Activated naive CD8-positive, alpha-beta T cell (primary cell): Measurements from ENCODE around the gene C19orf44.
"Not testable (repeated sequence)": the region's sequence is repeated elsewhere in the genome, so short reads cannot be mapped to it uniquely, and the experiment has no call there.

Experiments
- H3K27ac Mint-ChIP-seq: one replicate; pipeline ENCODE4 v1.8.0; 2021; ENCODE audit warnings: mixed read lengths
- H3K27me3 Mint-ChIP-seq: one replicate; pipeline ENCODE4 v1.8.0; 2021; ENCODE audit warnings: mixed read lengths
- H3K36me3 Mint-ChIP-seq: one replicate; pipeline ENCODE4 v1.8.0; 2021; ENCODE audit warnings: mixed read lengths
- H3K4me1 Mint-ChIP-seq: one replicate; pipeline ENCODE4 v1.8.0; 2021; ENCODE audit warnings: low read depth, mixed read lengths
- H3K4me3 Mint-ChIP-seq: one replicate; pipeline ENCODE4 v1.8.0; 2021; ENCODE audit warnings: mild to moderate bottlenecking, mixed read lengths
- H3K9me3 Mint-ChIP-seq: one replicate; pipeline ENCODE4 v1.8.0; 2021; ENCODE audit warnings: low read depth, mixed read lengths

C19orf44 gene

DNA sequence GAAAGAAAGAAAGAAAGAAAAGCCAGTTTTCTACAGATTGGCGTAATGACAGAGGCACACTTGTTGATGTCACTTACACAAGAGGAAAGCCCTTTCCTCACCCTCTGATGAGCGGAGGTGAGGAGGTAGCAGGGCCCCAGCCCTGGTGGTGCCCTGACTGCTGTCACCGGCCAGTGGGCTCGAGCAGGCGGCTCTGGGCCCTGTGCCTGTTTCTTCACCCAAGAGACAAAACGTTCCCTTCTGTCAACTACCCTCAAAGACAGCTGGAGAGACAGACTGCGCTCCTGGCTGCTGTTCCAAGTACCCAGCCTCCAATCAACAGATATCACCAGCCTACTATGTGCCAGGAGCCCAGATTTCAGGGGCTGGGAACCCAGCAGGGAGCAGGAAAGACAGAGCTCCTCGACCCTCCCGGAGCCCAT is 34.6 kb upstream of the C19orf44 start:
- H3K27ac Mint-ChIP-seq = no peak overlapping the region
- H3K4me1 Mint-ChIP-seq = peaks cover 53% of the 10 kb centered on the region
- no peaks in the 10 kb centered on the region for H3K36me3 Mint-ChIP-seq
- H3K4me3 Mint-ChIP-seq = no peak overlapping the region
- H3K27me3 Mint-ChIP-seq = no peaks in the 10 kb centered on the region
- no peaks in the 10 kb centered on the region for H3K9me3 Mint-ChIP-seq

- Mint-ChIP-seq H3K36me3 (no peaks in the 10 kb centered on the region), H3K27ac (no peak overlapping the region), H3K4me1 (peaks cover 51% of the 10 kb centered on the region), H3K9me3 (no peaks in the 10 kb centered on the region), H3K4me3 (no peak overlapping the region), H3K27me3 (no peaks in the 10 kb centered on the region)
Measured at GRCh38 chr19:16462757-16463250, 33.4 kb upstream of the C19orf44 start.

- Mint-ChIP-seq H3K36me3 (no peaks in the 10 kb centered on the region), H3K27me3 (no peaks in the 10 kb centered on the region), H3K9me3 (no peaks in the 10 kb centered on the region), H3K4me1 (peaks cover 47% of the 10 kb centered on the region), H3K27ac (peak overlapping the region; percentile 7), H3K4me3 (no peak overlapping the region)
Measured at GRCh38 chr19:16463341-16463990, 32.7 kb upstream of the C19orf44 start.

GRCh38 chr19:16463991-16464575 is 32.1 kb upstream of the C19orf44 start:
- H3K4me3 Mint-ChIP-seq = no peak overlapping the region
- no peaks in the 10 kb centered on the region for H3K27me3 Mint-ChIP-seq
- H3K4me1 Mint-ChIP-seq = peaks cover 47% of the 10 kb centered on the region
- no peaks in the 10 kb centered on the region for H3K36me3 Mint-ChIP-seq
- H3K9me3 Mint-ChIP-seq = no peaks in the 10 kb centered on the region
- H3K27ac Mint-ChIP-seq = no peak overlapping the region

GRCh38 chr19:16465239-16465638 is 31.0 kb upstream of the C19orf44 start:
- H3K4me3 Mint-ChIP-seq = no peak overlapping the region
- peaks cover 49% of the 10 kb centered on the region for H3K4me1 Mint-ChIP-seq
- H3K27me3 Mint-ChIP-seq = no peaks in the 10 kb centered on the region
- no peaks in the 10 kb centered on the region for H3K36me3 Mint-ChIP-seq
- no peaks in the 10 kb centered on the region for H3K9me3 Mint-ChIP-seq
- H3K27ac Mint-ChIP-seq = no peak overlapping the region

DNA sequence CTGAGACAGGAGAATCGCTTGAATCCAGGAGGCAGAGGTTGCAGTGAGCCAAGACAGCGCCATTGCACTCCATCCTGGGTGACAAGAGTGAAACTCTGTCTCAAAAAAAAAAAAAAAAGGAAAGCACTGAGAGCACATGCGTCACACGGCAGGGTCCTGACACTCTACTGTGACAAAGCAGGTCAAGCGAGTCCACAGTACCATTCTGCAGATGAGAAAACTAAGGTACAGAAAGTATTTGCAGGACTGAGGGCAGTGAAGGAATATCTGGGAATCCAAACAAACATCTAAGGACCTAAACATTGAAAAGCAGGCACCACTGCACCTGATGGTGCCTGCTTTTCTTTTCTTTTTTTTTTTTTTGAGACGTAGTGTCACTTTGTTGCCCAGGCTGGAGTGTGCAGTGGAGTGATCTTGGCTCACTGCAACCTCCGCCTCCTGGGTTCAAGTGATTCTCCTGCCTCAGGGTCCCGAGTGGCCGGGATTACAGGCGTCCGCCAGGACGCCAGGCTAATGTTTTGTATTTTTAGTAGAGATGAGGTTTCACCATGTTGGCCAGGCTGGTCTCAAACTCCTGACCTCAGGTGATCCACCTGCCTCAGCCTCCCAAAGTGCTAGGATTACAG is 29.3 kb upstream of the C19orf44 start:
- H3K9me3 Mint-ChIP-seq, H3K36me3 Mint-ChIP-seq, H3K27ac Mint-ChIP-seq, H3K27me3 Mint-ChIP-seq, H3K4me3 Mint-ChIP-seq: not testable (repeated sequence)
- H3K4me1 Mint-ChIP-seq = peaks cover 53% of the 10 kb centered on the region

DNA sequence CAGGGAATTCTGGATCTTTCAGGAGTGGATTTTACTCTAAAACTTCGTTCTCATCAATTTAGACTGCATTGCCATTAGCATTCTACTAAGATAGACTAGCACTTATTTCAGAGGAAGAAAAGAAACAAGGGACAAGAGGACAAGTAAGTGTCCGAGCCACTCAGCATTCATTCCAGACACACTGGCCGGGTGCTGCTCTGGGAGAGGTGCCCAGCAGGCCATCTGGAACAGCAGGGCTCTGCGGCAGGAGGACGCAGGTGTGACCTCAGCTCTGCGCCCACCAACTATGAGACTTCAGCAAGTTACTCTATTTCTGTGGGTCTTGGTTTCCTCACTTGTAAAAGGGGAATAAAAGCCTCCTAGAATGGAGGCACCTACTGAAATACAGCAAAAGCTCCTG is 28.6 kb upstream of the C19orf44 start:
- Mint-ChIP-seq H3K4me3 (no peak overlapping the region), H3K9me3 (no peaks in the 10 kb centered on the region), H3K27ac (no peak overlapping the region), H3K27me3 (no peaks in the 10 kb centered on the region), H3K4me1 (peaks cover 53% of the 10 kb centered on the region), H3K36me3 (no peaks in the 10 kb centered on the region)

DNA sequence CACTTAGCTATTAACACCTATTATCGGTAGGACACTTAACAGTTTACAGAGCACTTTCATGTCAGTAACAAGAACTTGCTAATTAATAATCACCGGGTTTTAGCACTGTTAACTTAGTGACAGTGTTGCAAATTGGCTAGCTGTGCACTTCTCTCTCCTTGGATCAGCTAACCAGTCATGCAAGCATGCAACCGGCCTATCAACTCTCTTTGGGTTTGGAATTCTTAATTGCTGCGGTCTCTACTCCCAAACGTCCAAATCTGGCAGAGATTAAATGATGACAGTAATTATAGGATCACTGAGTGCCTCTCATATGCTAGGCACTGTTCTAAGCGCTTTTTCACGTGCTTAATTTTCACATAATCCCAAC is 25.7 kb upstream of the C19orf44 start:
- peaks cover 2% of the 10 kb centered on the region for H3K27me3 Mint-ChIP-seq
- peak overlapping the region; percentile 54 for H3K27ac Mint-ChIP-seq
- H3K4me3 Mint-ChIP-seq = peak overlapping the region; percentile 89
- no peaks in the 10 kb centered on the region for H3K9me3 Mint-ChIP-seq
- H3K36me3 Mint-ChIP-seq = no peaks in the 10 kb centered on the region
- H3K4me1 Mint-ChIP-seq = peaks cover 42% of the 10 kb centered on the region

DNA sequence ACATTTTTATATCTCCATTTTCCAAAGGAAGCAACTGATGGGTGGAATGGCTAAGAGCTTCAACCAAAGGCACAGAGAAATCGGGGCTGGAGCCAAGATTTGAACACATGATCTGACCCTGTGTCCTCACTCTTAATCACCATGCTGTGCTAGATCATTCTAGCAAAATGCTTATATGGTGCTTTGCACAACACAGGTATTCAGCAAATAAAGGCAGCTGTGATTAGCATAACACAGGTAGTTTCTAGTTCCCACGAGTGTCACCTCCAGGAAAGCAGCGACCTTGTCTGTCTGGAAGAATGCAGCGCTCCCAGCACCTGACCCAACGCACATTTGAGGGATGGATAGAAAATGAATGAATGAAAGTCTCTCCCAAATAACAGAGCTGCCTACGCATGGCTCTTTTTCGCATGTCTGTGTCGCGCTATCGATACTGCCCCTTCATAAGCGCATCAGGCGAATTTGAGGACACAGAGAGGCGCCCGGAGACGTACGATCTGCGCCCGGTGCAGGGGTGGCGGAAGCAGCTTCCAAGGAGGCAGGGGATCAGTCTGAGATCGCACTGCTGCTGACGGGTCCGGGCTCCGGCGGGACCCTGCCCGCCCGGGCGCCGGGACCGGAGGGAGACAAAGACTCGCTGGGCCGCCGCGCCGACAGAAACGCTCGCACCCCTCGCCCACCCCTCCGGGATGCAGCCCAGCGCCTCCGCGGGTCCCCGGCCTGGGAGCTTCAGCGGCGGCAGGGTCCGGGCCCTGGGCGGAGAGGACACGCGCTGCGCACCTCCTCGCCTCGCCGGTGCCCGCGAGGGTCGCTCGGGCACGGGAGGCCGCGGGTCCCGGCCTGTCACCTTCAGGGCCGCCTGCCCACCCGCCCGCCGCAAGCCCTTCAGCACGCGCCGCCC is 25.0 kb upstream of the C19orf44 start:
- Mint-ChIP-seq H3K36me3 (no peaks in the 10 kb centered on the region), H3K4me1 (peaks cover 41% of the 10 kb centered on the region), H3K4me3 (peak overlapping the region; percentile 89), H3K27me3 (peaks cover 2% of the 10 kb centered on the region), H3K27ac (peak overlapping the region; percentile 54), H3K9me3 (no peaks in the 10 kb centered on the region)

GRCh38 chr19:16472559-16472899 is 23.7 kb upstream of the C19orf44 start:
- Mint-ChIP-seq H3K4me3 (peak overlapping the region; percentile 81), H3K4me1 (peaks cover 33% of the 10 kb centered on the region)
- not testable (repeated sequence) for H3K27me3 Mint-ChIP-seq, H3K36me3 Mint-ChIP-seq, H3K9me3 Mint-ChIP-seq, H3K27ac Mint-ChIP-seq

DNA sequence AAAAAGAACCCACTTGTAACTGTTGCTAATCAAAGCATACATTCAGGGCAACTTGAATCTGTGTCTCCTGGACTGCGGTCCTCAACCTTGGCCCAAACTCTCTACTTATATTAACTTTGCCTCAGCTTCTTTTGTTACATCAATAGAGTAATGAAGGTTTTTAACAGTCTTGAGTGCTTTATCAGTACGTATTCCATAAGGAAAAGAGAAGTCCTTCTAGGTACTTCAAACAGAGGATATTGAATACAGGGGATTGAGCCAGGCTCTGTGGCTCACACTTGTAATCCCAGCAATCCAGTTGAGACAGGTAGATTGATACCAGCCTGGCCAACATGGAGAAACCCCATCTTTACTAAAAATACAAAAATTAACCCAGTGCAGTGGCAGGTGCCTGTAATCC is 23.2 kb upstream of the C19orf44 start:
- no peaks in the 10 kb centered on the region for H3K36me3 Mint-ChIP-seq
- peaks cover 2% of the 10 kb centered on the region for H3K27me3 Mint-ChIP-seq
- H3K4me1 Mint-ChIP-seq = peaks cover 28% of the 10 kb centered on the region
- no peak overlapping the region for H3K27ac Mint-ChIP-seq
- no peaks in the 10 kb centered on the region for H3K9me3 Mint-ChIP-seq
- peak overlapping the region; percentile 81 for H3K4me3 Mint-ChIP-seq

DNA sequence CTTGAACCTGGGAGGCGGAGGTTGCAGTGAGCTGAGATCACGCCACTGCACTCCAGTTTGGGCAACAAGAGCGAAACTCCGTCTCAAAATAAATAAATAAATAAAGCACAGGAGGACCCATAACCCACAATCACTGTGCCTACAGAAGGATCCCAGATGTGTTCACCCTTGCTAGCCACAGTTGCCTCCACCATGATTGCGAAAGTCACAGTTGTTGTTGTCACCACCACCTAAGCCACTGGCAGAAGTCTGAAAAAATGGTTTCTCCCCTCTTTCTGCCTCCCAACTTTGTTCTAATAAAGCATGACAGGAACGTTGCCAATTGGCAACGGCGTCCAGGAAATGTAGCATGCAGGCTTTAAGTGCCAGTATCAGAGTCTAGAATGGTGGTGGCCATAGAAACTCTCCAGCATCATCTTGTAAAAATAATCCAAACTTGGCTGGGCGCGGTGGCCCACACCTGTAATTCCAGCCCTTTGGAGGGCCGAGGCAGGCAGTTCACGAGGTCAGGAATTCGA is 22.3 kb upstream of the C19orf44 start:
- Mint-ChIP-seq H3K4me3 (peak overlapping the region; percentile 13), H3K4me1 (peaks cover 23% of the 10 kb centered on the region), H3K27ac (no peak overlapping the region), H3K36me3 (no peaks in the 10 kb centered on the region), H3K27me3 (peaks cover 2% of the 10 kb centered on the region), H3K9me3 (no peaks in the 10 kb centered on the region)

- Mint-ChIP-seq H3K9me3 (no peaks in the 10 kb centered on the region), H3K36me3 (no peaks in the 10 kb centered on the region), H3K27ac (no peak overlapping the region), H3K4me3 (no peak overlapping the region), H3K4me1 (peaks cover 1% of the 10 kb centered on the region), H3K27me3 (peaks cover 2% of the 10 kb centered on the region)
Measured at GRCh38 chr19:16476401-16476800, 19.8 kb upstream of the C19orf44 start.

DNA sequence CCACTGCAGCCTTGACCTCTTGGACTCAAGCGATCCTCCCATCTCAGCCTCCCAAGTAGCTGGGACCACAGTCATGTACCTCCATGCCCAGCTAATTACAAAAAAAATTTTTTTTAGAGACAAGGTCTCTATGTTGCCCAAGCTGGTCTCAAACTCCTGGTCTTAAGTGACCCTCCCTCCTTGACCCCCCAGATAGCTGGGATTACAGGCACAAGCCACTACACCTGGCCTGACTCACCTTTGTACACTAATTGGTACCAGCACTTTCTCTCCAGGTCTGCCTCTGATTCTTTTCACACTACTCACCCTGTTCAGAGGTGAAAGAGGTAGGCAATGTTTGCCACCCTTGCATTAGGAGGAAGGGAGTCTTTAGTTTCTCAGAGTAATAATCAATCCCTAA is 18.9 kb upstream of the C19orf44 start:
- no peak overlapping the region for H3K27ac Mint-ChIP-seq
- no peaks in the 10 kb centered on the region for H3K9me3 Mint-ChIP-seq
- peaks cover 2% of the 10 kb centered on the region for H3K27me3 Mint-ChIP-seq
- H3K4me1 Mint-ChIP-seq = peaks cover 1% of the 10 kb centered on the region
- H3K36me3 Mint-ChIP-seq = no peaks in the 10 kb centered on the region
- H3K4me3 Mint-ChIP-seq = no peak overlapping the region

DNA sequence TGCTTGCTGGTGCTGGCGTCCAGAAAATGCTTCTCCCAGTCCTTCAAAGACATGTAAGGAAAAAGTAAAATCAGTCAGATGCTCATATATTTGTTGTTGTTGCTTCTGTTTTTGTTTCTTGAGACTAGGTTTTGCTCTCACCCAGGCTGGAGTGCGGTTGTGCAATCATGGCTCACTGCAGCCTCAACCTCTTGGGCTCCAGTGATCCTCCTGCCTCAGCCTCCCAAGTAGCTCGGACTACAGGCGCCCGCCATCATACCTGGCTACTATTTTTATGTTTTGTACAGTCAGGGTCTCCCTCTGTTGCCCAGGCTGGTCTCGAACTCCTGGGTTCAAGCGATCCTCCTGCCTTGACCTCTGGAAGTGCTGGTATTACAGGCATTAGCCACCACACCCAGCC is 13.4 kb upstream of the C19orf44 start:
- no peaks in the 10 kb centered on the region for H3K36me3 Mint-ChIP-seq
- no peaks in the 10 kb centered on the region for H3K27me3 Mint-ChIP-seq
- no peaks in the 10 kb centered on the region for H3K4me1 Mint-ChIP-seq
- H3K27ac Mint-ChIP-seq = no peak overlapping the region
- H3K9me3 Mint-ChIP-seq = no peaks in the 10 kb centered on the region
- H3K4me3 Mint-ChIP-seq = no peak overlapping the region
